BJ (cell line): ENCODE data around the gene FN3KRP. TPM values are rescaled to one million over a fixed set of nuclear protein-coding genes. Genes with fewer than 3 reads are reported as not detected.

Experiments
- CTCF ChIA-PET: fragments of 350-600 bp; formaldehyde crosslinking; extraction: SDS; loops from one replicate; lab custom pipeline; 2021; ENCODE audit warnings: antibody characterized with exemption, inconsistent platforms; lab: Yijun Ruan, JAX
- POLR2A ChIA-PET: fragments of 300-600 bp; sonication (Branson Sonifier 250); formaldehyde crosslinking; extraction: SDS; loops from one replicate; lab custom pipeline; 2021; ENCODE audit warnings: antibody characterized with exemption; lab: Charles Lee
- DNase-seq: peaks from one replicate; pipeline ENCODE4 v3.0.0-alpha.2; 2011; ENCODE audit warnings: low read depth
- H3K27me3 ChIP-seq: 2 replicates; pipeline ENCODE4 v1.6.0; 2011; ENCODE audit warnings: low read length; ENCODE audit not compliant: control insufficient read depth, insufficient read depth
- H3K36me3 ChIP-seq: 2 replicates; pipeline ENCODE4 v1.5.1; 2011; ENCODE audit warnings: low read length; ENCODE audit not compliant: control insufficient read depth, insufficient read depth
- H3K4me3 ChIP-seq: 2 replicates; pipeline ENCODE4 v1.5.1; 2011; ENCODE audit warnings: low read depth, mild to moderate bottlenecking, control low read depth, low read length
- polyA plus RNA-seq: library from polyadenylated mRNA; depleted of rRNA; stranded (reverse); fragments of >200 nt; gene quantifications from 2 replicates; pipeline ENCODE4 v1.2.3, GENCODE V29; 2011; rRNA removed
- small RNA-seq: library from RNA; depleted of rRNA; stranded (forward); fragments of <200 nt; gene quantifications from one replicate; pipeline ENCODE3, GENCODE V24; 2012; ENCODE audit warnings: low replicate concordance, low read depth; ENCODE audit not compliant: insufficient read length
- TF ChIP-seq, protein P1 (sequence below): IDR thresholded peaks from 2 replicates; pipeline ENCODE4 v1.5.1; 2011; ENCODE audit warnings: low read depth, mild to moderate bottlenecking, control low read depth, inconsistent platforms, low read length, moderate library complexity; ENCODE audit not compliant: insufficient read depth

Gene FN3KRP
- polyA plus RNA-seq, 1 experiment, result 24.9 TPM

DNA sequence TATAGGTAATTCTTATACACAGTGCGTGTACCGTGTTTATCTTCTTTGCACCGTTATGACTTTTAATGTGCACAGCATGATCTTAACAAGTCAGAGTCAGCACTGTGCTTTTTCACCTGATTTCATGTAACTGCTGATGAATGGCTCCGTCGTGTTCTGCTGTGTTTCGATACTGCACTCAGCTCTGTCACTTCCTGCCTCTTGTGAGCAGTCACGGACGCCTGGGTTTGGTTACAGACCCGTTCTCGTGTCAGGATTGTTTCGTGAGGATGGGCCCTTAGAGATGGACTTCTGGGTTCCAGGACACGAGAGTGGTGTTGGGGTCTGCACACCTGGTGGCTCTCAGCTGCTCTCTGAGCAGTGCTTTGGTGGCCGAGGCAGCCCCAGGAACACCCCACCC is 59.9 kb downstream of the FN3KRP start:
- TF ChIP-seq, protein P1, sequence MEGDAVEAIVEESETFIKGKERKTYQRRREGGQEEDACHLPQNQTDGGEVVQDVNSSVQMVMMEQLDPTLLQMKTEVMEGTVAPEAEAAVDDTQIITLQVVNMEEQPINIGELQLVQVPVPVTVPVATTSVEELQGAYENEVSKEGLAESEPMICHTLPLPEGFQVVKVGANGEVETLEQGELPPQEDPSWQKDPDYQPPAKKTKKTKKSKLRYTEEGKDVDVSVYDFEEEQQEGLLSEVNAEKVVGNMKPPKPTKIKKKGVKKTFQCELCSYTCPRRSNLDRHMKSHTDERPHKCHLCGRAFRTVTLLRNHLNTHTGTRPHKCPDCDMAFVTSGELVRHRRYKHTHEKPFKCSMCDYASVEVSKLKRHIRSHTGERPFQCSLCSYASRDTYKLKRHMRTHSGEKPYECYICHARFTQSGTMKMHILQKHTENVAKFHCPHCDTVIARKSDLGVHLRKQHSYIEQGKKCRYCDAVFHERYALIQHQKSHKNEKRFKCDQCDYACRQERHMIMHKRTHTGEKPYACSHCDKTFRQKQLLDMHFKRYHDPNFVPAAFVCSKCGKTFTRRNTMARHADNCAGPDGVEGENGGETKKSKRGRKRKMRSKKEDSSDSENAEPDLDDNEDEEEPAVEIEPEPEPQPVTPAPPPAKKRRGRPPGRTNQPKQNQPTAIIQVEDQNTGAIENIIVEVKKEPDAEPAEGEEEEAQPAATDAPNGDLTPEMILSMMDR, result no peak
- CTCF ChIA-PET, result interaction anchor here (0.6 to 2.8 kb wide), 5 partner anchors 13 to 308 kb away, joined by 3 to 10 read pairs (median 4); no protein-coding TSS in a partner anchor
- Histone ChIP-seq H3K4me3 (no peak overlapping the region), H3K27me3 (no peaks in the 10 kb centered on the region), H3K36me3 (peaks cover 2% of the 10 kb centered on the region; the same call in 1 of the 2 replicates)
- DNase-seq, result no peak
- POLR2A ChIA-PET, result no interaction called here

Small RNA genes within 50 kb of the gene (small RNA-seq; reads per million reads assigned to genes)
- not detected for gene MIR4525

Other genes starting within 250 kb of the FN3KRP start
- 19.2 and 19.9 TPM in 2 replicates for gene FOXK2, start 197.0 kb upstream of the FN3KRP start, polyA plus RNA-seq
- 116 and 141 TPM in 2 replicates for gene WDR45B, start 68.3 kb upstream of the FN3KRP start, polyA plus RNA-seq
- gene RAB40B, start 18.0 kb upstream of the FN3KRP start, polyA plus RNA-seq, result 4.9 and 9.4 TPM in 2 replicates
- 1.1 and 1.2 TPM in 2 replicates for gene FN3K, start 18.9 kb downstream of the FN3KRP start, polyA plus RNA-seq
- gene TBCD, start 35.4 kb downstream of the FN3KRP start, polyA plus RNA-seq, result 18.4 and 38.6 TPM in 2 replicates
- gene ZNF750, start 123.3 kb downstream of the FN3KRP start, polyA plus RNA-seq, result not detected in 2 replicates